Nasal cavity respiratory epithelium epithelial cell of viscerocranial mucosa (primary cell): ENCODE data around the gene PPP1R7. TPM values are rescaled to one million over a fixed set of nuclear protein-coding genes. Genes with fewer than 3 reads are reported as not detected.

Source experiments
- total RNA-seq: library from RNA; depleted of rRNA; stranded (reverse); fragments of >200 nt; gene quantifications from 2 replicates; pipeline ENCODE4 v1.2.3, GENCODE V29; 2014

The PPP1R7 gene
- 39.6 and 43.8 TPM in 2 replicates for total RNA-seq

GRCh38 chr2:241149925-241150659 lies at the start of gene PPP1R7:
PPP1R7 (plus strand) TSS chr2:241150467; CDS start chr2:241150496, 29 bp downstream.

GRCh38 chr2:241102239-241102803 lies 47.9 kb upstream of the PPP1R7 start, which contains the start of gene MTERF4:
MTERF4 (minus strand) TSS chr2:241102287; CDS start chr2:241102273, 14 bp downstream.

GRCh38 chr2:241148891-241149674 lies 1.2 kb upstream of the PPP1R7 start, which contains the start of gene PASK:
PASK (minus strand) TSS chr2:241149472; CDS start chr2:241143032, 6,440 bp downstream.

GRCh38 chr2:241188361-241189092 lies 38.3 kb downstream of the PPP1R7 start, which contains the start of gene ANO7:
ANO7 (plus strand) TSS chr2:241188677; CDS start chr2:241190064, 1,387 bp downstream.

Other genes starting within 250 kb of the PPP1R7 start
- not detected in 2 replicates for gene CROCC2, start 244.1 kb upstream of the PPP1R7 start, total RNA-seq
- gene SNED1, start 151.8 kb upstream of the PPP1R7 start, total RNA-seq, result under 0.01 and 0.28 TPM in 2 replicates
- 25.3 and 37.0 TPM in 2 replicates for gene MTERF4, start 48.2 kb upstream of the PPP1R7 start, total RNA-seq
- 2.7 and 4.8 TPM in 2 replicates for gene PASK, start 995 bp upstream of the PPP1R7 start, total RNA-seq
- 0.28 TPM in 1 of 2 replicates, not detected in the other for gene ANO7, start 38.2 kb downstream of the PPP1R7 start, total RNA-seq
- 1,081 and 1,093 TPM in 2 replicates for gene HDLBP, start 165.2 kb downstream of the PPP1R7 start, total RNA-seq
- 150 and 288 TPM in 2 replicates for gene SEPTIN2, start 165.5 kb downstream of the PPP1R7 start, total RNA-seq
- gene FARP2, start 205.8 kb downstream of the PPP1R7 start, total RNA-seq, result 29.7 and 42.7 TPM in 2 replicates